GM10266 (cell line): ENCODE measurements around the gene RAB6A.

ENCODE experiments used
- DNase-seq: peaks from one replicate; pipeline ENCODE4 v3.0.0; 2012; ENCODE audit errors: extremely low spot score
- CTCF ChIP-seq: IDR thresholded peaks from 2 replicates; pipeline ENCODE4 v1.5.1; 2012; ENCODE audit warnings: mild to moderate bottlenecking, low read depth; ENCODE audit not compliant: control insufficient read depth, insufficient read depth; ENCODE audit errors: missing control alignments

The RAB6A gene

GRCh38 chr11:73637012-73637411, 123.9 kb downstream of the RAB6A start:
- no peak for DNase-seq
- no peak for TF ChIP-seq CTCF

- no peak for DNase-seq
- no peak for TF ChIP-seq CTCF
These were observed 124.6 kb downstream of the RAB6A start for GRCh38 chr11:73636249-73636648.

GRCh38 chr11:73635721-73636120, 125.2 kb downstream of the RAB6A start:
- TF ChIP-seq CTCF = no peak
- no peak for DNase-seq

GRCh38 chr11:73633999-73634398, 126.9 kb downstream of the RAB6A start:
- TF ChIP-seq CTCF = no peak
- DNase-seq = no peak

- no peak for DNase-seq
- no peak for TF ChIP-seq CTCF
These were observed 127.9 kb downstream of the RAB6A start for GRCh38 chr11:73632996-73633395.

GRCh38 chr11:73629907-73630306, 131.0 kb downstream of the RAB6A start:
- TF ChIP-seq CTCF = no peak
- no peak for DNase-seq

- DNase-seq = peak; percentile 79
- TF ChIP-seq CTCF = peak; percentile 87
These were observed 135.1 kb downstream of the RAB6A start for GRCh38 chr11:73625696-73626318.
